ENCODE results near the gene TRIM16.
"Not testable (repeated sequence)": the region's sequence is repeated elsewhere in the genome, so short reads cannot be mapped to it uniquely, and the experiment has no call there.

TRIM16 gene

DNA sequence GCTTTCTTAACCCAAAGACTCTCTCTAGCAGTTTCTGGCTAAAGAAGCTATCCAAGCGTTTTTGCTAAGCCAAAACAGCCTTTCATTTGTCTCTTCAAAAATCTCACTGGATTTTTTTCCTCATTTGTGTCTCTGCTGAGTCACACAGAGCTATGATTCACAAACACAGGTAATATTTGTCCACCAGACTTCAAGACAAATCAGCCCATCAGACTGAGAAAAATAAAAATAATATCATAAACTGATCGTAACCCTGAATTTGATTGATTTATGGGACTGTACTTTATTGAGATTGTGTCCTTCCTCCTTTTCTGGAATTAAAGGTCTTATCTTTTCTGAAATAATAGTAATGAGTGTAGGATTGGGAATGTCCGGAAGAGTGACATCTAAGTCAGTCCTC lies 25.8 kb downstream of the TRIM16 start:
- DNase-seq (ENCODE audit: low spot score), result no peak

DNA sequence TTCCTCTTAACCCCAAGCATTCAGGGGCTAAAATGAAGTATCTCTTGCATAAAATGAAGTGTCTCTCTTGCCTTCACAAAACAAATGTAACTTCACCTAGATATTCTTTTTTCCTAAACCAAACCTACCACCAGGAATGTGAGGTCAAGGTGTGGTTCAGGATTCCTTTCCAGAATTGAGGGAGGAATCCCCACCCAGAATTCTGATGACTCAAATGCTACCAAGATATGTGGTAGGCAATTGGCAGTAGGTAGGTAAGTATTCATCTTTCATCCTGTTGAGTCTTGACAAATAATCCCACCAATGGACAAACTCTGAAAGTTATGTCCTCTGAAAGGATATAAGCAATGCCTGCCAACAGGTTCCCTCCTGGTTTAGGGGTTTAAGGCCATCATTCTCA lies 26.2 kb downstream of the TRIM16 start:
- DNase-seq (ENCODE audit: low spot score), result no peak

DNA sequence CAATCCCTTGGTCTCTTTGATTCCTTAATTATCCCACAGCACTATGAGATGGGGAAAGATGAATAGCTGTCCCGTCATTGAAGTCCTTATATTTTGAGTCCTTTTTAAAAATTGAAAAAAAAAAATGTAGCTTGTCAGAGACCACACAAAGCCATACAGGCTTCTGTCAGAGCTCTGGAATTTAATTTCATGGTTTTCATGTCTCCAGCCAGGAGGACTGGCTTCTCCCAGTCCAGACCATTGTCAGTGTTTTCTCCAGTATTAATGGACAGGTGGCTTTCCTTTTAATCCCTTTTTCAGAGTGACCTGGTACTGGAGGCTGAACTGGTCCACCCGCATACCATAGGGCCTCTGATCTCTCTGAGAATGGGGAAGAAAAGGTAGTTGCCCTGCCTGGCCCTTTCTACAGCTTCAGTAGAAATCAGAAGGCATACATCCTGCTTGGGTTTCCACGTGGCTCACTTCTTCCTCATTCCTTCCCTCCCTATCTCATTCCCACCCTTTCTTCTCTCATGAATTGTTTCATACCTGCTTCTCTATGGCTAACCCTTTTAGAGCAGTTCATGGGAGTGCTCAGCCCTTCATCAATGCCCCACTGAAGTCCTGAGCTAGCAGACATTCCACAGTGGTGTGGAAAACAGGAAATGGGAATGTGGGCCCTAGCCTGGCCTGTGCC lies 29.1 kb downstream of the TRIM16 start:
- no peak for DNase-seq (ENCODE audit: low spot score)

- DNase-seq (ENCODE audit: low spot score), result not testable (repeated sequence)
Observed at GRCh38 chr17:15654401-15654800, 29.7 kb downstream of the TRIM16 start.

- DNase-seq (ENCODE audit: low spot score), result no peak
Observed at GRCh38 chr17:15652960-15653359, 31.2 kb downstream of the TRIM16 start.

- DNase-seq (ENCODE audit: low spot score), result peak; percentile 21
Observed at GRCh38 chr17:15651583-15652110, 32.5 kb downstream of the TRIM16 start.

DNA sequence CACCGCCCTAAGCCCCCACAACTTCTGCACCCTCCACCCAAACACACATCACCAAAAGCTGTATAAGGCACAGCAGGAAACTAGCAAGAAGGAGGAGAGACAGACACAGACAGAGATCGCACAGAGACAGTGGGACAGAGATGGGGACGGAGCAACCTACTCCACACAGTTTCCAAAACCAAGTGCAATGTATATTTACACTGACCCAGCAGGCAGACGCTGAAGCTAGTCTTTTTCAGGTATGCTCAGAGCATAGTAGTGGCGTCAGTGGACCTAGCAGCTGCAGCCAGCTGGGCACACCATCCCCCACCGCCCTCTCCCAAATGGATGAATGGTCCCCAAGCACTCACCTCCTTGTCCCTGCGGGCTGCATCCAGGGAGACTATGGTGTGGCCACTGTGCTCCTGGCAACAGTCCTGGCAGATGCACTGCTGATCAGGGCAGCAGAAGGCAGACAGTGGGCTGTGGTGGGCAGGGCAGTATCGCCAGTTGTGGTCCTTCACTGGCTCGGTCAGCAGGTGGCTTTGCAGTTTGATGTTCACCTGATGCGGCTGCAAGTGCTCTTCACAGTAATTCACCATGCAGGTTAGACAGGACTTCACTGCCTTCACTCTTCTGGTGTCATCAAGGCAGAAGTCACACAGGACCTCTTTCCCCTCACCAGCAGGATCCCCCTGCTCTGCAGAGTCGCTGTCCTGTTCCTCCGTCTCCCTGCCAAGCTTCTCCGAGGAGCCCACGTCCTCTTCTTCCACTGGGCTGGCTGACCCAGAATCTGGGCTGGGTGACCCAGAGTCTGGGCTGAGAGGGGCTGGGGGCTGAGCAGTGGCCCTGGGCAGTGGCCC lies 33.1 kb downstream of the TRIM16 start:
- DNase-seq (ENCODE audit: low spot score), result no peak

GRCh38 chr17:15649861-15650421 lies 34.2 kb downstream of the TRIM16 start:
- no peak for DNase-seq (ENCODE audit: low spot score)

GRCh38 chr17:15648386-15648785 lies 35.7 kb downstream of the TRIM16 start:
- no peak for DNase-seq (ENCODE audit: low spot score)

DNA sequence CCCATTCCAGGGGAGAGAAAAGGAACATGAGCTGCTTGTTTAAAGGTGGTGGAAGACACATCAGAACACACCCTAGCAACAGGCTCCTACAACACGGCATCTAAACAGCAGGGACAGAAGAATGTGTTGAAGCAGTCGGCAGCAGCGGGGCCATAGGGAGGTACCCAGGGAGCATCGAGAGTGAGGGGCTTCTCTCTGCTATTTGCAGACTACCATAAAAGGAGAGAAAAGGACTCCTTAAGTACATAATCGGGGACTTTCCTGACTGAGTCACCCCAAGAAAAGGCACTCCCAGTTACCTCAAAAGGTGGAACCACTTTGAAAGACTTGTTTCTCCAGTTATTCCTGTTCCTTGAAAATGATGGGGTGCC lies 38.2 kb downstream of the TRIM16 start:
- not testable (repeated sequence) for DNase-seq (ENCODE audit: low spot score)

DNA sequence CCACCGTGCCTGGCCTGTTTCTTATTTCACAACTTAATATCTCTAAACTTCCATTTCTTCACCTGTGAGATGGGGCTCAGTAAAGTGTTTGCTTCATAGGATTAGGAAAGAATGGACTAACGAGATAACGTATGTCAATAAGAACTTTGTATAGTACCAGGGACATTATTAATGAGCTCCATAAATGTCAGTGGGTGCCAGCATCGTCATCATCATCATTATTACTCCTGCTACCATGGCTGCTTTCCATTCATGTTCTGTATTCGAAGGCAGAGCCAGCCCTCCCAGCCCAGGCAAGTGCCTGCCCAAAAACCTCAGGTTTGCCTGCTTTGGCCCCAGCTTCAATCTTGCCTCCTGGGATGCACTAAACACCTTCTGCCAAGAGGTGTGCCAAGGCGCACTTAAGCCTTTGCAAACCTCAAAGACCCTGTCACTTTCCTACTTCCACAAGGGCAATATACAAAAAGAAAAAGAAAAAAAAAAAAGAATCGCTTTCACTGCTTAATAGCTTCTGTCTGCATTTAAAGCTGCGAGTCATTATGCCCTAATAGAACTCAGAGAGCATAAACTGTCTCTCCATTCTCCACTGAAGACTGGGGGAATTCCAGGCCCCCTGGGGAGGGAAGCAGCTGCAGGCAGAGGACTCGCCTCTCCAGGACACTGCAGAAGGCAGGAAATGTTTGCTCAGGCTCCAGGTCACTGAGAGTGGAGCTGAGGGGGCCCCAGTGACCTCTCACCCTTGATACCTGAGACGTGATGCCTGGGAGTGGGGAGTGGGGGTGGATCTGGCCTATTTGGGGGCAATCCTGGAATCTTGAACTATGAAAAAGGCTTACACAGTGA lies 38.8 kb downstream of the TRIM16 start:
- DNase-seq (ENCODE audit: low spot score), result not testable (repeated sequence)

- DNase-seq (ENCODE audit: low spot score), result not testable (repeated sequence)
Observed at GRCh38 chr17:15642505-15643251, 41.4 kb downstream of the TRIM16 start.

DNA sequence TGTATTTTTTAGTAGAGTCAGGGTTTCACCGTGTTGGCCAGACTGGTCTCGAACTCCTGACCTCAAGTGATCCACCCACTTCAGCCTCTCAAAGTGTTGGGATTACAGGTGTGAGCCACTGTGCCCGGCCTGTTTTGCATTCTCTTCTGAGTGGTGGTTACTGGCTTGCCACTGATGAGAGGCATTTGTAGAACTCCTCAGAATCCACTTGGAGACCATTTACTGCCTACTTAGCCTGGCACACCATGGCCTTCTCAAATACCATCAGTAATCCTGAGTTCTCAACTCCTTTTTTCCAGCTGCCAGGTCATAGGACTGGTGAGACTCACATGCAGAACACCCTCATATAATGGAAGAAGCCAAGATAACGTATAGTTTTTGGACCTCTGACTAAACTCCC lies 42.1 kb downstream of the TRIM16 start:
- DNase-seq (ENCODE audit: low spot score), result not testable (repeated sequence)

DNA sequence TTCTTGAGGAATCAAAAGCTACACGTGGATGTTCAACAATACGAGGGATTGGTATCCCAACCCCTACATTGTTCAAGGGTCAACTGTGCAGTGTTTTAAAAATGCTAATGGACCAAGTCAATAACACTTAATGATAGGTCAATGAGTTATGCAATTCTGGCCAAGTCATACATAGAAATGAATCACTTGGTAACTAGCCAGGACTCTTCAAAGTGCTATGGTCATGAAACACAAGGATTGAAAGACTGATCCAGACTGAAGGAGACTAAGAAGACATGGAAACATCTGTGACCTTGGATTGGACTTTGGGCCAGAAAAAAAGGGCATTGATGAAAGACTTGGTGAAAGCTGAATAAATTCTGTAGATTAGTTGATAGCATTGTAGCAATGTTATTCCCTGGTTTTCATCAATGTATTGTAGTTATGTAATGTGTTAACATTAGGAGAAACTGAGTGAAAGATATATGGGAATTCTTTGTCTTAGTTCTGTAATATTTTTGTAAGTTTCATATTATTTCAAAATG lies 53.1 kb downstream of the TRIM16 start:
- DNase-seq (ENCODE audit: low spot score), result not testable (repeated sequence)

- DNase-seq (ENCODE audit: low spot score), result not testable (repeated sequence)
Observed at GRCh38 chr17:15629991-15630390, 54.1 kb downstream of the TRIM16 start.

- DNase-seq (ENCODE audit: low spot score), result not testable (repeated sequence)
Observed at GRCh38 chr17:15623661-15624209, 60.4 kb downstream of the TRIM16 start.

- not testable (repeated sequence) for DNase-seq (ENCODE audit: low spot score)
Observed at GRCh38 chr17:15623255-15623654, 60.9 kb downstream of the TRIM16 start.

DNA sequence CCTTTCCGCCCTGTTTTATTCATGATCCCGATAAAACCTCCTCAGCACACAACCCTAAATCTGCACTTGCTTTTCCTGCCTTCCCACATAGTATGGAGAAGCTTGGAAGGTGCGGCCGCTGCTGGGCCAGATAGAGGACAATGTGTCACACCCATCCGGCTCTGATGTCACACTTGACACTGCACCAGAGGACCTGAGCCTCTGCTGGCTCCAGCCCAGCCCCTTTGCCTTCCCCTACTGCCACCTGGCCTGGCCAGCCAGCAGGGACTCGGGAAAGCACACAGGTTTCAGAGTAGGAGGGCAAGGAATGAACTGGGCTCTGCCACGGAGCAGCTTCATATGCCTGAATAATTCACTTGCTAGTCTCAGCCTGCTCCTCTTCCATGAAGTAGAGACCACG lies 62.0 kb downstream of the TRIM16 start:
- not testable (repeated sequence) for DNase-seq (ENCODE audit: low spot score)

DNA sequence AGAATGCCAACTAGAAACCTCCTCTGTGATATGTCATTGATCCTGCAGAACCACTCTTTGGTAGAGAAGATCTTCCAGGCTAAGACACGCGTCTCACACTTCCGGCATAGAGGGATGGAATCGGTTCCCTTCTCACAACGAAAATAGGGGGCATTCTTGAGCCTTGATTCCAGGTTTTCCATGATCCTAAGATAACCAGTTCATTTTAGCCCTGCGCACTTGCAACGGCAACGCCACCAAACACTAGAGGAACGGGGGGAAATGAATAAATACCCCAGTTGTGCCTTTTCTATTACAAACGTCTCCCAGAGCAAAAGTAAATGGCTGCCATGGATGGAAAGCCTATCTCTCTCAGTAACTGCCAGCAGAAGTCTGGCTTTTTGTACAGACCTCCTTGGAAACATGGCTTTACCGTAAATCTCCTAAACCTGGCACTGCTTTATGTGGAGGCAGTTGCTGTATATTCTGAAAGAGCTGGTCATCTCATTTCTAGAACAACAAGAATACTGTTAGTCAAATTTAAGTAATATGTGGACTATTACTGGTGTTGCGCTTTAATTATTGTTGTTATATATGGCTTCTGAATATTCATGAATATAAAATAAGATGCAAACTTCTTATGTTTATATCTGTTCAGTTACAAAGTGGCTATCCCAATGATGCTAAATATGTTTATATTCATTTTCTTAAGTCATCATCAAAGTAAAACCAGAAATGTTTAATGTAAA lies 64.6 kb downstream of the TRIM16 start, which contains the start of gene FBXW10B:
Gene FBXW10B, minus strand, starts transcription at position 374 of the 728 bp plus-strand sequence. Its CDS starts 192 bp downstream, at position 182.
- not testable (repeated sequence) for DNase-seq (ENCODE audit: low spot score)

GRCh38 chr17:15616828-15617227 lies 67.3 kb downstream of the TRIM16 start:
- DNase-seq (ENCODE audit: low spot score), result not testable (repeated sequence)
